ENCODE data around the gene SLAIN1. TPM values are rescaled to one million over a fixed set of nuclear protein-coding genes. Genes with fewer than 3 reads are reported as not detected.

The SLAIN1 gene
- total and polyA plus RNA-seq, 2 donors (not counting 3 experiments of a cell fraction or from before 2014, with no cell fraction given) = 4.1 to 4.3 TPM

Small RNA genes within 50 kb of the gene (microRNA-seq; reads per million reads assigned to microRNA genes)
- gene MIR3665 (ENCODE audit: borderline number of aligned reads, borderline replicate concordance) = not detected

Small RNA genes within 50 kb of the gene (small RNA-seq; reads per million reads assigned to genes)
- gene MIR3665 (ENCODE audit: insufficient read depth, insufficient read length, low read depth, low replicate concordance) (not detected), gene SPTLC1P5 (ENCODE audit: insufficient read depth, insufficient read length, low read depth, low replicate concordance) (not detected)

Other genes starting within 250 kb of the SLAIN1 start
- not detected in 2 replicates for gene SCEL, start 162.0 kb upstream of the SLAIN1 start, total RNA-seq
- gene SCEL, start 162.0 kb upstream of the SLAIN1 start, polyA plus RNA-seq = not detected in 2 replicates
- 2.3 and 2.6 TPM in 2 replicates for gene EDNRB, start 221.1 kb downstream of the SLAIN1 start, total RNA-seq
- 1.3 and 1.5 TPM in 2 replicates for gene EDNRB, start 221.1 kb downstream of the SLAIN1 start, polyA plus RNA-seq